ENCODE measurements around the gene COL4A2. TPM values are rescaled to one million over a fixed set of nuclear protein-coding genes. Genes with fewer than 3 reads are reported as not detected.

The COL4A2 gene
- total RNA-seq, 2 experiments from 2014 or later, result not detected

- intact Hi-C loops (cut with micrococcal nuclease), result no loop called here
- no peak overlapping the region for H3K27ac Mint-ChIP-seq
- ATAC-seq, result no peak
- DNase-seq, result no peak
- H3K9me3 Mint-ChIP-seq, result no peaks in the 10 kb centered on the region
- CTCF ChIA-PET, result no interaction called here
- H3K27me3 Mint-ChIP-seq, result peaks cover 8% of the 10 kb centered on the region
- H3K36me3 Mint-ChIP-seq (ENCODE audit: low read depth), result no peaks in the 10 kb centered on the region
- H3K4me3 Mint-ChIP-seq, result no peak overlapping the region
- H3K4me1 Mint-ChIP-seq (ENCODE audit: low read depth), result no peaks in the 10 kb centered on the region
- TF ChIP-seq CTCF (IDR thresholded peaks at IDR 0.05), result no peak
- POLR2A ChIA-PET, result no interaction called here
Measured at GRCh38 chr13:110347088-110347487, 40.0 kb downstream of the COL4A2 start.

DNA sequence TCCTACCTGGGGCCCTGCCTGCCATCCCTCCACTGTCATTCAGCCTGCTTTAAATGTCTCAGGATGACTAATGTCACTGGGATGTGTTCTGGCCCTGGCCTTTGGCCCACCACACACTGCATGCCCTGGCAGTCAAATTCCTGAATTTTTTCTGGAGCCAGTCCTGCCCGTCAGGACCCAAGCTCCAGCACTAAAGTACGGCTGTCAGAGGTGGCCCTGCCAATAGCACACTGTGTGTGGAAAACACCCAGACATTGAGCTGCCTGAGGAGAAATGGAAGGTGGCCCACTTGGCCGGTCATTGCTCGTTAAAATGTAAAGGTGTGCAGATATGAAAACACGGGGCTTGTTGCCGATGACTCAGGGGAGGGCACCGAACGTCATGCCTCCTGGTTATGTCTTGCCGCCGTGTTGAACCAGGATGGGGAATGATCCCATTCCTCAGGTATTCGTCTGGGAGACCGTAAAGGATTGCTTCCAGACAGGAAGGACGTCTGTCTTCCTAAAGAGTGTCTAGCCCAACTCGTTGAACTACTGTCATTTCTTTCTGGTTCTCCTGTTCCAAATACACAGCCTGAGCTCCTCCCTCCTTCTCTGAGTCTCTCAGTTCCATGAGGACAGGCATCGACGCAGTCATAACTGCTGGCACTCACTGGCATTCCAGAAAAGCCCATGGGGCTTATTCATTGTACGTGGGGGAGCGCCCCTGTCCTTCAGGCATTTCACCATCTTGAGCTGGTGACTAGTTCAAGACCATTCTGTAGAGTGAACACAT is 40.6 kb downstream of the COL4A2 start:
- no peak overlapping the region for H3K4me3 Mint-ChIP-seq
- ATAC-seq, result no peak
- DNase-seq, result no peak
- no peaks in the 10 kb centered on the region for H3K36me3 Mint-ChIP-seq (ENCODE audit: low read depth)
- intact Hi-C loops (cut with micrococcal nuclease), result no loop called here
- POLR2A ChIA-PET, result no interaction called here
- no peak overlapping the region for H3K27ac Mint-ChIP-seq
- H3K27me3 Mint-ChIP-seq, result peaks cover 8% of the 10 kb centered on the region
- CTCF ChIA-PET, result no interaction called here
- no peaks in the 10 kb centered on the region for H3K9me3 Mint-ChIP-seq
- TF ChIP-seq CTCF (IDR thresholded peaks at IDR 0.05), result no peak
- no peaks in the 10 kb centered on the region for H3K4me1 Mint-ChIP-seq (ENCODE audit: low read depth)

GRCh38 chr13:110348309-110349105 is 41.4 kb downstream of the COL4A2 start:
- Mint-ChIP-seq H3K4me1 (ENCODE audit: low read depth) (no peaks in the 10 kb centered on the region), H3K27me3 (peaks cover 8% of the 10 kb centered on the region), H3K36me3 (ENCODE audit: low read depth) (no peaks in the 10 kb centered on the region), H3K4me3 (no peak overlapping the region), H3K27ac (no peak overlapping the region), H3K9me3 (no peaks in the 10 kb centered on the region)
- ATAC-seq (no peak), DNase-seq (no peak)
- CTCF ChIA-PET, result no interaction called here
- intact Hi-C loops (cut with micrococcal nuclease), result no loop called here
- TF ChIP-seq CTCF (IDR thresholded peaks at IDR 0.05), result no peak
- POLR2A ChIA-PET, result interaction anchor here (0.5 kb wide), 1 partner anchor 10 kb away, joined by 3 read pairs; no protein-coding TSS in a partner anchor

DNA sequence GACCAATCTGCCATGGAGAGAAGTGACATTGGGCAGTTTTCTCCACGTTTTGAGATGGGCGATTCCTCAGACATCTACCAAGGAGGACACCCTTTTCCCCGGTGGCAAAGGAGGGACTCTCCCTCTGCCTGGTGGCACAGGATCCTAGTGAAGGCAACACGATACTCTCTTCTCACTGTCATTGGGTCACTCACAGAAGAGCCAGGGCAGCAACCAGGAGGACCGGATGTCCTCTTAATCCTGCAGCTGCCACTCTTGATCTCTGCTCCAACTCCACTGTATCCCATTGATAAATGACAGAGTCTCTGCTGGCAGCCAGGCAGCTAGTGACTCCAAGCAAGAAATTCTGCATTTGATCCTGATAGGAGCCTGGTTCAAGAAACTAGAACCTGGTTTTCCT is 42.2 kb downstream of the COL4A2 start:
- Mint-ChIP-seq H3K4me1 (ENCODE audit: low read depth) (no peaks in the 10 kb centered on the region), H3K27ac (no peak overlapping the region), H3K36me3 (ENCODE audit: low read depth) (no peaks in the 10 kb centered on the region), H3K9me3 (no peaks in the 10 kb centered on the region), H3K27me3 (peaks cover 8% of the 10 kb centered on the region), H3K4me3 (no peak overlapping the region)
- POLR2A ChIA-PET, result no interaction called here
- CTCF ChIA-PET, result no interaction called here
- TF ChIP-seq CTCF (IDR thresholded peaks at IDR 0.05), result no peak
- intact Hi-C loops (cut with micrococcal nuclease), result no loop called here
- ATAC-seq, result no peak
- DNase-seq, result no peak

GRCh38 chr13:110350049-110350448 is 43.0 kb downstream of the COL4A2 start:
- no peak for ATAC-seq

More at GRCh38 chr13:110350049-110350448, 43.0 kb downstream of the COL4A2 start:
- Mint-ChIP-seq H3K36me3 (ENCODE audit: low read depth) (no peaks in the 10 kb centered on the region), H3K27me3 (peaks cover 8% of the 10 kb centered on the region), H3K9me3 (no peaks in the 10 kb centered on the region), H3K4me3 (no peak overlapping the region), H3K27ac (no peak overlapping the region), H3K4me1 (ENCODE audit: low read depth) (no peaks in the 10 kb centered on the region)
- POLR2A ChIA-PET, result no interaction called here
- CTCF ChIA-PET, result no interaction called here
- DNase-seq, result no peak
- intact Hi-C loops (cut with micrococcal nuclease), result no loop called here
- no peak for TF ChIP-seq CTCF (IDR thresholded peaks at IDR 0.05)
